GM18499 (cell line): ENCODE measurements around the gene VWDE.
"Not testable (repeated sequence)": the region's sequence is repeated elsewhere in the genome, so short reads cannot be mapped to it uniquely, and the experiment has no call there.

Source experiments
- ATAC-seq: cut with Tn5 transposase; IDR thresholded peaks from one replicate; pipeline ENCODE4 v1.9.1; 2021; ENCODE audit warnings: moderate number of reproducible peaks; ENCODE audit not compliant: insufficient read depth, unreplicated experiment

VWDE gene

DNA sequence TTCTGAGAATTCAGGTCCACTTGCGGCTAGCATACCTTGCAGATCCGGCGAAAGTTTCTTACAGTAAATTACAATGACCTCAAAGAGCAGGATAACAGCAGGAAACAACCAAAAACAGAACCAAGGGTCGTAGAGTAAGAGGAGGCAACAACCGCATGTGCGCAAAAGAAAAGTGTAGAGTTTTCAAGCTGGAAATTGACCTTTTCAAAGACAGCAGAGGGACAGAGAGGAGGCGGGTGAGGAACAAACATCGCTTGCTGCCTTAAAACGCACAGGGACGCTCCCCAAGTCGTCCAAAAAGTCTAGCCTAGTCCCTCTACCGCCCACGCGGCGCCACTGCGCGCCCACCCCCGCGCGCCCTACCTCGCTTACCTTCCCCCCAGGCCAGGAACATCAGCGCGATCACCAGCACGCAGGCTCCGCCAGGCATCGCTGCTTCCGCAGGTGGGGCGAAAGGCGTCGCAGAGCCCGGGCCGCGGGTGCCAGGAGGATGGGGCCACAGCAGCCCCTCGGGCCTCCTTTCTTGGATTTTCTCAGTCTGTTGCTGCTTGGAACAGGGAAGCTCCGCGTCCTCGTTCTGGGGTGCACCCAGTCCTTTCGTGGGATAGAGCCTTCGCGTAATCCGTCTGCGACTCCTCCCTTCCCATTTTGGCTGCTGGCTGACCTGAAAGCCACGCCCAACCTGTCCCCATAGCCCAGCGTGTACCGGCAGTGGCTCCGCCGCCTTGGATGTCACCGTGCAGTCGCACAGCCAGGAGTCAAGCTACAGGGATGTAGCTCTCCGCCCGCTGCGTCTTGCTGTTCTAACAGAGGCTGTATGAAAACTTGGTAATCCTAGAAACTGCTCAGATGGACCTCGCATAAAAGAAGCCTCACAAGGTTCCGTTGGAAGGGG is at the start of gene VWDE:
VWDE (minus strand) TSS at position 579 of the 895 bp plus-strand sequence; CDS start at position 430, 149 bp downstream.
- ATAC-seq, result no peak

DNA sequence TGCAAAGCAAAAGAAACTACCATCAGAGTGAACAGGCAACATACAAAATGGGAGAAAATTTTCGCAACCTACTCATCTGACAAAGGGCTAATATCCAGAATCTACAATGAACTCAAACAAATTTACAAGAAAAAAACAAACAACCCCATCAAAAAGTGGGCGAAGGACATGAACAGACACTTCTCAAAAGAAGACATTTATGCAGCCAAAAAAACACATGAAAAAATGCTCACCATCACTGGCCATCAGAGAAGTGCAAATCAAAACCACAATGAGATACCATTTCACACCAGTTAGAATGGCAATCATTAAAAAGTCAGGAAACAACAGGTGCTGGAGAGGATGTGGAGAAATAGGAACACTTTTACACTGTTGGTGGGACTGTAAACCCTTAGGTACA is 49.5 kb upstream of the VWDE start:
- not testable (repeated sequence) for ATAC-seq

DNA sequence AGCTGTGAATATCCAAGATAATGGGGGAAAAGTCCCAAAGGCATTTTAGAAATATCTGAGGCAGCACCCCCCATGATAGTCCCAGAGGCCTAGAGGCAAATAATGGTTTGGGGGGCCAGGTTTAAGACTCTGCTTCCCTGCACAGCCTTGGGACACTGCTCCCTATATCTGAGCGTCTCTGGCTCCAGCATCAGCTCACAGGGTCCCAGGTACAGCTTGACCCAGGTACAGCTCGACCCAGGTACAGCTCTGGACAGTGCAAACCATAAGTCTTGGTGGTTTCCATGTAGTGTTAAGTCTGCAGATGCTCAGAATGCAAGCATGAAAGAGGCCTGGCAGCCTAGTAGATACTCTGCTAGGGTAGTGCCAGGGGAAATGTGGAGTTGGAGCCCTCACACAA is 47.0 kb upstream of the VWDE start:
- ATAC-seq, result no peak

DNA sequence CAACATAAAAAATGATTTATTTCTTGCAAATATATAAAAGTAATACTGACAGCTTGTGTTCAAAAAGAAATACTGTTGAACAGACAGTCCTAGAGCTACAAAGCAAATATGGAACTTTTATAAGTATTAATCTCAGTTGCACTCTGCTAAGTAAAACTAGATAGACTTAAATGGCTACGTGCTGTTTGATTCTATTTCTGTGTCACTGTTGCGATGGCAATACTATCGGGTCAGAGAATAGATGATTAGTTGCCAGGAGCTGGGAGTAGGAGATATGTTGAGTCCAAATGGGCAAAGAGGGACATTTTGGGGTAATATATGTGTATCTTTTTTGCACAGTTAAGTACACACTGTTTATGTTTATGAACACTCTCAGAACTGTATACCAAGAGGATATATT is 41.1 kb upstream of the VWDE start:
- no peak for ATAC-seq

DNA sequence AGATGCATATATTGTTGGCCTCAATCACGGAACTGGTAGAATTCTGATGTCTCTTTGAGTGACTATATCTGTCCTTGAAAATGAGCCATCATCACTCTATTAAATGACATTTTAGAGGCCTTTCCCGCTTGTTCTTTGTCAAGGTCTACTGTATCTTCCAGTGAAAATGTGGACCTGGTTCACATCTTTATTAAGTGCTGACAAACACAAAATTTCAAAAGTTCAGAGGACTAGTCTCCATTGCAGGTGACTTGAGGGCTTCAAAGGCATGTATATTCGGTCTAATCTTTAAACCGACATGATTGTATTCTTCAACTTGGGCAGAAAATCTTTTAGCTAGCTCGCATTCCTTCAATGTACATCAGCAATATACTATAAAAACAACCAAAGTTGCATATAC is 36.6 kb upstream of the VWDE start:
- no peak for ATAC-seq

DNA sequence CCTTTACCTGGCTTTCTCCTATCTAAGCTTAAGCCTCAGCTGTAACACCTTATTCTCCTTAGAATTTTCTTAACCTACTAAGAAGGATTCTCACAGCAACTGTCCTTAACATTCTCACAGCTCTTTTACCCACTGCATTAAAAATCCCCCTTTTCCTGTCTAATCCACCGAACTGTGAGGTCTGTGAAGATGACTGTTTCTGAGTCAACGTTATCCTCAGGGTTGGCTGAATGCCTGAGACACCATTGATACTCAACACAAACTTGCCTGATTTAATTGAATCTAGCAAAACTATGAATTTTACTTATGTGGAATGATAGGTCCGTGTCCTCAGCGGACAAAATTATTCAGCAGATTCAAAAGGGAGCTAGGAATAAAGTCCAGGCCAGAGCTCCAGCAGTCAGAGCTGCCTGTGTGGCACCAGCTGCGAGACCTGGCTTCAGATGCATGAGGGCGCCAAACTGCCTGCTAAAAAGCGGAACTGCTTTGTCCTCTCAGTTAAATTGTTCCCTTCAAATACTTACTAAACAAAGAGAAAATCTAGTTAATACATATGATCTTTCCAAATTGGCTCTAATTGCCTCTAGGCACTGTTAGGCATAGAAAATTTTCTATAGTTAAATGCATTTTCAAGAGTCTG is 33.4 kb upstream of the VWDE start:
- no peak for ATAC-seq

DNA sequence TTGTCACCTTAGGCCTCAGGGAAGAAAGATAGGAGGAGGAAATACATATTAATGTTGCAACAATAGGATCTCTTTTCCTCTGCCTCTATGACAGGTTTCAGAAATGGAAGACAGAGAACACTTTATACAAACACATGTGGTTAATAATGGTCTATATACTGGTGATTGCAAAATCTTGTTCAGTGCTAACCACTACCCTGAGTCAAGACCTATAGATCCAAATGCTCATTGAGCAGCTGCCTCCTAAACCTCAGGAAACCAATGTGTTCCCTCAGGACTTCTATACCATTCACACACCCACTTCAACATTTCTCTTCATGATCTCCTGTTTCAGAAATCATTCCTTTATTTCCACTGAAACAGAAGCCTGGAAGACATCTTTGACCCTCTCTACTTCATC is 32.5 kb upstream of the VWDE start:
- ATAC-seq, result no peak

DNA sequence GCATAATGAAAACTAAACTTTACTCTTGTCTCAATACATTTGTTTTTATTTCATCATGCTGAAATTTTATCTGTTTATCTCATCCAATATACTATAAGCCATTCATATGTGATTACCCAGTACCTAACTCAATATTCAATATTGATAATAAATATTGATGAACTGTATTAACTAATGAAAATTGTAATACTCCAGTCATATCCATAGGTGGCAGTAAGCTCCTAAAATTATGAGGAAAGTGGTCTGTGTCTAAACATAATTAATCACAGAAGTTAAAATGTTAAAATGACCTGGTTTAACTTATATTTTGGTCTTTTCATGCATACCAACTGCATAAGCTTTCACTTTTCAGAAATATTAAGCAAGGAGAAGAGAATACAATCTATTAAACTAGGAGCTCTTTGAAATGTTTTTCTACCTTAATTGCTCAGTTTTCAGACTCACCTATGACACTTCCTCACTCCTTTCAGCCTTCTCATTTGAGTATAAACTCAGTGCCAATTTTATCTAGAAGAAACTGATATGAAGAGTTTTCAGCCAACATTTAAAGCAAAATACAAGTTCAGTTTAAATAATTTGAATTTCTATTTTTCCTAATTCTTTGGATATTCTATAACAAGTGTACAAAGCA is 30.5 kb upstream of the VWDE start:
- ATAC-seq, result no peak

DNA sequence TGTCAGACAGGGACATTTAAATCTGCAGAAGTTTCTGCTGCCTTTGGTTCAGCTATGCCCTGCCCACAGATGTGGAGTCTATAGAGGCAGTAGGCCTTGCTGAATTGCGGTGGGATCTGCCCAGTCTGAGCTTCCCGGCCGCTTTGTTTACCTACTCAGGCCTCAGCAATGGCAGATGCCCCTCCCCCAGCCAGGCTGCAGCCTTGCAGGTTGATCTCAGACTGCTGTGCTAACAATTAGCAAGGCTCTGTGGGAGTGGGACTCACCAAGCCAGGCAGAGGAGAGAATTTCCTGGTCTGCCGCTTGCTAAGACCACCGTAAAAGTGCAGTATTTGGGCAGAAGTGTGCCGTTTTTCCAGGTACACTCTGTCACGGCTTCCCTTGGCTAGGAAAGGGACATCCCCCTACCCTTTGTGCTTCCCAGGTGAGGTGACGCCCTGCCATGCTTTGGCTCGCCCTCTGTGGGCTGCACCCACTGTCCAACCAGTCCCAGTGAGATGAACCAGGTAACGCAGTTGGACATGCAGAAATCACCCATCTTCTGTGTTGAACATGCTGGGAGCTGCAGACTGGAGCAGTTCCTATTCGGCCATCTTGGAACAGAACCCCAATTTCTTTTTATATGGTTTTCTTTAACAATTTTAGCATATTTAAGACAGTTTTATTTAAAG is 28.4 kb upstream of the VWDE start:
- ATAC-seq, result no peak

DNA sequence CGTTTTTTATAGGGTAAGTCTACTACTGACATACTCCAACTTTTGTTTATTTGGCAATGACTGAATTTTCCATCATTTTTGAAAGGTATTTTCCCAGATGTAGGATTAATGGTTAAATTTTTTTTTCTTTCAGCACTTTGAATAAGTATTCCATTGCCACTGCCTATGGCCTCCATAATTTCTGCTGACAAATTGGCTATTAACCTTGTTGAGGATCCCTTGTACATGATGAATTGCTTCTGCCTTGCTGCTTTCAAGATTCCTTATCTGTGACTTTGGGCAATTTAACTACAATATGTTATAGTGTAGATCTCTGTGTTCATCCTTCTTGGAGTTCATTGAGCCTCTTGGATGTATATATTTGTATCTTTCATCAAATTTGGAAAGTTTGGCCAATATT is 21.6 kb upstream of the VWDE start:
- no peak for ATAC-seq

DNA sequence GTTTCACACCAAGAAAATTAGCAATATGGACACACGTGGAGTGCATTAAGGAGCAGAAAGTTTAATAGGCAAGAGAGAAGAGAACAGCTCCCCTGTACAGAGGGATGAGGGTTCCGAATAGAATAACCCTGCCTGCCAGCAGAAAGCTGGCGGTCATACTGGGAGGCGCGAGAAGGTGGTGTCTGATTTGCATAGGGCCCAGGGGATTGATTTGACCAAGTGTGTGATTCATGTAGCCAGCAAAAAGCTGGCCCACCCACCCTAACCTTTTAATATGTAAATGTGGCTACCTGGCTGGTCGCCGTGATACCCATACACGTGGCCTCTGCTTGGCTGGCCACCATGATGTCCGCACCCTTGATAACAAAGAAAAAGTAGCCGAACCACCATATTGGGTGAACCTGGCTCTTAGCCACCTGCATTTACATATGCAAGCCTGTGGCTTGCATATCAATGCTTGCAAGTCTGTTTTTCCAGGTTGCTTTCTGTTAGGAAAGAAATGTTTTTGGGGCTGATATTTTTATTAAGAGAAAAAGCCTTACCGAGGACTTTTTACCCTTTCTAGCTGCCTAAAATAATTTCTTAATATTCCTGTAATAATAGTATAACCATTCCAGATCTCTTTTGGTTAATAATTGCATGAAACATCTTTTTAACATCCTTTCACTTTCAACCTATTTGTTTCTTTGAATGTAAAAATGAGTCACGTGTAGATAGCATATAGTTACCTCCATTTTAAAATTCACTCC is 20.5 kb upstream of the VWDE start:
- ATAC-seq, result no peak

DNA sequence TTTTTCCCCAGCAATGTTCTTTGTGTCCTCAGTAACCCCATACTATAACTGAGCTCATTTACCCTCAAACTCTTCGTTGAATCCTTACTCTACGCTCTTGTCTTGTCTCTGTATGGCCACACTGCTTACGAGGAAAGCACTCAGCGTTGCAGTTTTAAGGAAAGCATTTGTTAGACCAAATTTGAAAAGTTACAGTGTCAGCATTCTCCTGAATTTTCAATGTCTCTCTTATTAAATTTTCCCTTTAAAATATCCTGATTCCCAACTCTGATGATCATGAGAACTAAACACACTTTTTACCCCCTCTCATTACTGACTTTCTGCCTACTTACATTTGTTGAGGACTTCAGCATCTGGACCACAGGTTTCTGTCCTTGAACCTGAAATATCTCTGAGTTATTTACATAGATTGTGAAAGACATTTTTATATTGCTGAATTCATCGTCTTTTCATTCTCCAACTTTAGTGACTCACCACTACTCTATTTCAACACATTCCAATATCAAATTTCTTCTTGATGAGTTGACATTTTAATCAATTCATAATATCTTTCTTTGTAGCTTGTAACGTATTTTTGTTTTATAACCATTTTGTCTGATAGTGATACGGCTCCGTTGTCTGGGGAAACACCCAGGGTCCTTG is 19.8 kb upstream of the VWDE start:
- no peak for ATAC-seq

DNA sequence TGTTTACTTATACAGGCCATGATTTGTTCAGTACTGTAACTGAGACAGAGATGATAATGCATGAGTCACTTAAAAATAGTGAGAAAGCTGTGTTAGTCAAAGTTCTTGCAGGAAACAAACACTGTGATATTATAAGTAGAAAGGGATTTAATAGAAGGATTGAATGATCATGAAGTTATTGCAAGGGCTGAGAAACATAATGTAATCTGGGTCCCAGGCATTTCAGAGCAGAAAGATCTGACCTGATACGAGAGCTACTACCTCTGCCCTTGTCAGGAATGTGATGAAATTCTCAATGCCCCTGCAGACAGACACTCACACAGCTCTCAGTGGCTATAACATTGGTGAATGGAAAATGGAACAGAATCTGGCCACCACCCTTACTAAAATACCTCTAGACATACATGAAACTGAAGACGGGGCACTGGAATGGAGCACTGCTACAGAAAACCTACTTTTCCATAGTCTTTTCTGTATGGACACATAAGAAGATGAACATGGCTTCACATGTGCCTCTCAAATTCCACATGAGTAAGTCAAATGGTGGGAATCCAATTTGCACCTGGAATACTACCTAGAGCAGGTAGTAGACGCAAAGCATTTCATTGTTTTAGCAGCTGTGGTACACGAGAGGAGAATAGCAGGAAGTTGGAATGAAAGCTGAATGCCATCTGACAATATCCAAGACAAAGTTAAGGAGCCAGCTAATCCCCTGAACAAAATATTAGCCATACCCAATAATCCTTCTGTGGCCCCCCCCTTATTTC is 19.1 kb upstream of the VWDE start:
- no peak for ATAC-seq

DNA sequence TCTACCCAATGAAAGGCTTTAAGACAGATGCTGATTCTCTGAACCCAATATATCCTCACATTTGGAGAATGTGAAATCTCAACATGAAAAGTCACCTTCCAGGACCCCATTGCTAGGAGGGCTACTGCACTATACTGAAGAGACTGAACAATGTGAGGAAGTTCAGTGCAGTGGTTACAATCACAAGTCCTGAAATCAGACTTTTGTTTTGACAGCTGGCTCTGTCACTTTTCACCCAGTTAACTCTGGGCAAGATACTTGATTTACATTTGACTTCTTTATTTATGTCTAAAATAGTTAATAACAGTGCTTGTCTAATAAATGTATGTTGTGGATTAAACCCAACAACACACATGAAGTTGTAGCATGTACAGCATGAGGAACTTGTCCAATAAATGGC is 14.8 kb upstream of the VWDE start:
- no peak for ATAC-seq

DNA sequence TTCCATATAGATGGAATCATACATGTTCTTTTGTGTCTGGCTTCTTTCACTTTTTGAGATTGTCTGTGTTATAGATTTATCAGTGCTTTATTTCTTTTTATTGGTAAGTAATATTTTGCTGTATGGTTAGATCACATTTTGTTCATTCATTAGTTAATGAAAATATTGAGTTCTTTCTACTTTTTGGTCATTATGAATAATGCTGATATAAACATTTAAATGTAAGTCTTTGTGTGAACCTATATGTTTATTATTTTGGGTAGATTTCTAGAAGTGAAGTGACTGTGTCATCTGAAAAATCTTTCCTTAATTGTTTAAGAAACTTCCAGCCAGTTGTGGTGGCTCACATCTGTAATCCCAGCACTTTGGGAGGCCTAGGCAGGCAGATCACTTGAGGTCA is 11.4 kb upstream of the VWDE start:
- no peak for ATAC-seq

DNA sequence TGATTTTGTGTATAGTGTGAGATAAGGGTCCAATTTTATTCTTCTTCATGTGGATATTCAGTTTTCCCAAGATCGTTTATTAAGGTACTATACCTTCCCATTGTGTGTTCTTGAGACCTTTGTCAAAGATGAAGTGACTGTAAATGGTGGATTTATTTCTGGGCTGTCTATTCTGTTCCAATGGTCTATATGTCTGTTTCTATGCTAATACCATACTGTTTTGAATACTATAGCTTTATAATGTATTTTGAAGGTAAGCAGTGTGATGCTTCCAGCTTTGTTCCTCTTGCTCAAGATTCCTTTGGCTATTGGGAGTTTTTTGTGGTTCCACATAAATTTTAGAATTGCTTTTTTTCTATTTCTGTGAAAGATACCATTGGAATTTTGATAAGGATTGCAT is 8.7 kb upstream of the VWDE start:
- no peak for ATAC-seq

DNA sequence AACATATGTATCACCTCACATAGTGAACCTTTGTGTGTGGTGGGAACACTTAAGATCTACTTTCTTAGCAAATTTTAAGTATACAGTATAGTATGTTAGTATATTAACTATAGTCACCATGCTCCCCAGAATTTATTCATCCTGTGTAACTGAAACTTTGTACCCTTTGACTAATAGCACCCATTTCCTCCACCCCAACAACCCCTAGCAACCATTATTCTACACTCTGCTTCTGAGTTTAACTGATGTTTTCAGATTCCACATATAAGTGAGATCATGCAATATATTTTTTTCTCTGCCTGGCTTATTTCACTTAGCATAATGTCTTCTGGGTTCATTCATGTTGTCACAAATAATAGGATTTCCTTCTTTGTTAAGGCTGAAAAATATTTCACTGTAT is 6.9 kb upstream of the VWDE start:
- ATAC-seq, result no peak

DNA sequence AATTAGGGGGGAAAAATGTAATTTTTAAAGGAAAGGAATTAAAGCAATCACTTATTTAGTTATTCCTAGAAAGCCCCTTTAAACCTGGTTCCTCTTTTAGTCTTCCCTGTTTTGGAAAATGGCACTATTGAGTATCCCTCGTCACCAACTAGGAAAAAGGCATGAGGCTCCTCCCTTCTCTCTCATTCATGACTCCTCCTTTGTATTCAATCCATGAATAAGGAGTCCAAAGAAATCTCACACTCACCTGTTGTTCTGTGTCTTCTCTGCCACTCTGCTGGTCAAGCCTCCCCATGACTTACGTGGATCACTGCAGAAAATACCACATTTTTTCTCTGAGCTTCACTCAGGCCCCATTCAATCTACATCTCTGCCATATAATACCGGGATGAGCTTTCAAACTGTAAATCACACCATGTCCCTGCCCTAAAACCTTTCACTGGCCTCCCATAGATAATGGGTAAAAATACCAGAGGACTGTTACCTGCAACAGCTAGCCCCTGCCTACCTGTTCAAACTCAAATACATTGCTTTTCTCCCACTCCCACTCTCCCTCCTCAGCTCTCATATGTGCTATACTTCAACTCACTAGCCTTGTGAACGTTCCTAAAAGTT is 5.5 kb upstream of the VWDE start:
- ATAC-seq, result no peak

DNA sequence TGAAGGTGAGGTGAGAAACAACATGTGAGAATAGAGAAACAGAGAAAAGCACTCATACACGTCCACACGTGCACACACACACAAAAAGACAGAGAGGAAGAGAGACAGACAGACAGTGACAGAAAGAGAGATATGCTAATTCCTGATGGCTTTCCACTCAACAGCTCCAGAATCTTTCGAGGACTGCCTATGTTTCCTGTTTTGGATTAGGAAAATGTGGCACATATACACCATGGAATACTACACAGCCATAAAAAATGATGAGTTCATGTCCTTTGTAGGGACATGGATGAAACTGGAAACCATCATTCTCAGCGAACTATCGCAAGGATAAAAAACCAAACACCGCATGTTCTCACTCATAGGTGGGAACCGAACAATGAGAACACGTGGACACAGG is 4.0 kb upstream of the VWDE start:
- not testable (repeated sequence) for ATAC-seq
